ENCODE data around the gene HIP1R. TPM values are rescaled to one million over a fixed set of nuclear protein-coding genes. Genes with fewer than 3 reads are reported as not detected.

Gene HIP1R
- total and polyA plus RNA-seq, 2 of the 13 experiments (the other 11 are each of a cell fraction or from before 2014, with no cell fraction given), result 18.4 to 25.5 TPM

DNA sequence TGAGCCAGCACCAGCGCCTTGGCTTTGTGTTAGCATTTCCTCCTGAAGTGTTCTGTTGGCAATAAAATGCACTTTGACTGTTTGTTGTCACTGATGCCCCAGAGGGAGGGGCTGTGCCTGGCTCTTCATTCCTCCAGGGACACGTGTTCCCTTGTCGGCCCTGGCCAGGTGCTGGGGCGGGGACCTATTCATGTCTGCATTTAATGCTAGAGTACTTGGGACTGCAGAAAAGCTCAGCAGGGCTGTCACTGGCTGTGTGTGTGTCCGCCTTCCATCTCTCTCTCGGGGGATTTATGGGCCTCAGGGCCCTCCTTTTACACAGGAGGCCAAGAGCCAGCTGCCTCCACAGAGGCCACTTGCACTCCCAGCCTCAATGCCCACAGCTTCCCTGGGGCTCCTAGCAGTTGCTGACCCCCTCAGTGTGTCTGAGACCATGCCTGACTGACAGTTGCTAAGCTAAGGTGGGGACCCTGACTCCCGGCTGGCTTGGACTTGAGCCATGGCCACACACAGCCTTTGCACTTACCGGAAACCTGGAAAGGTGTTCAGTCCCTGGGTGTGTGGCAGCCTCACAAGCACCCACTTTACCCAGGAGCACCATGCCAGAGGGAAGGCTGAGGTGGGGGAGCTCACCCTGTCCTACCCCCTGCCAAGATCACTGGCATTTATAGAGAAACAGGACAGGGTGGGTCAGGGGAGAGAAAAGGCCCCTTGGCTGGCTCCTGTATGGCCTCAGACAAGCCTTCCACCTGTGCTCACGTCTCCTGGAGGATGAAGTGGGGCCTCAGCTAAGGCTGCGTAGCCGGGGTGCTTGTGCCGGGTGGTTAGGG is 27.8 kb downstream of the HIP1R start (continued):
- no peak for TF ChIP-seq CCDC6 (CRISPR knock-in tag; IDR thresholded peaks at IDR 0.05)
- TF ChIP-seq, protein P1, sequence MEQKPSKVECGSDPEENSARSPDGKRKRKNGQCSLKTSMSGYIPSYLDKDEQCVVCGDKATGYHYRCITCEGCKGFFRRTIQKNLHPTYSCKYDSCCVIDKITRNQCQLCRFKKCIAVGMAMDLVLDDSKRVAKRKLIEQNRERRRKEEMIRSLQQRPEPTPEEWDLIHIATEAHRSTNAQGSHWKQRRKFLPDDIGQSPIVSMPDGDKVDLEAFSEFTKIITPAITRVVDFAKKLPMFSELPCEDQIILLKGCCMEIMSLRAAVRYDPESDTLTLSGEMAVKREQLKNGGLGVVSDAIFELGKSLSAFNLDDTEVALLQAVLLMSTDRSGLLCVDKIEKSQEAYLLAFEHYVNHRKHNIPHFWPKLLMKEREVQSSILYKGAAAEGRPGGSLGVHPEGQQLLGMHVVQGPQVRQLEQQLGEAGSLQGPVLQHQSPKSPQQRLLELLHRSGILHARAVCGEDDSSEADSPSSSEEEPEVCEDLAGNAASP (CRISPR knock-in tag; IDR thresholded peaks at IDR 0.05; ENCODE audit: borderline replicate concordance), result no peak
- TF ChIP-seq ZNF709 (CRISPR knock-in tag; IDR thresholded peaks at IDR 0.05), result no peak
- TF ChIP-seq ZNF468 (CRISPR knock-in tag; IDR thresholded peaks at IDR 0.05), result no peak
- TF ChIP-seq, protein P2, sequence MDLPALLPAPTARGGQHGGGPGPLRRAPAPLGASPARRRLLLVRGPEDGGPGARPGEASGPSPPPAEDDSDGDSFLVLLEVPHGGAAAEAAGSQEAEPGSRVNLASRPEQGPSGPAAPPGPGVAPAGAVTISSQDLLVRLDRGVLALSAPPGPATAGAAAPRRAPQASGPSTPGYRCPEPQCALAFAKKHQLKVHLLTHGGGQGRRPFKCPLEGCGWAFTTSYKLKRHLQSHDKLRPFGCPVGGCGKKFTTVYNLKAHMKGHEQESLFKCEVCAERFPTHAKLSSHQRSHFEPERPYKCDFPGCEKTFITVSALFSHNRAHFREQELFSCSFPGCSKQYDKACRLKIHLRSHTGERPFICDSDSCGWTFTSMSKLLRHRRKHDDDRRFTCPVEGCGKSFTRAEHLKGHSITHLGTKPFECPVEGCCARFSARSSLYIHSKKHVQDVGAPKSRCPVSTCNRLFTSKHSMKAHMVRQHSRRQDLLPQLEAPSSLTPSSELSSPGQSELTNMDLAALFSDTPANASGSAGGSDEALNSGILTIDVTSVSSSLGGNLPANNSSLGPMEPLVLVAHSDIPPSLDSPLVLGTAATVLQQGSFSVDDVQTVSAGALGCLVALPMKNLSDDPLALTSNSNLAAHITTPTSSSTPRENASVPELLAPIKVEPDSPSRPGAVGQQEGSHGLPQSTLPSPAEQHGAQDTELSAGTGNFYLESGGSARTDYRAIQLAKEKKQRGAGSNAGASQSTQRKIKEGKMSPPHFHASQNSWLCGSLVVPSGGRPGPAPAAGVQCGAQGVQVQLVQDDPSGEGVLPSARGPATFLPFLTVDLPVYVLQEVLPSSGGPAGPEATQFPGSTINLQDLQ (CRISPR knock-in tag; IDR thresholded peaks at IDR 0.05), result no peak
- no peak for TF ChIP-seq ZNF292 (CRISPR knock-in tag; IDR thresholded peaks at IDR 0.05; ENCODE audit: borderline replicate concordance, low read depth)
- no peak for TF ChIP-seq ELF1 (CRISPR knock-in tag; IDR thresholded peaks at IDR 0.05)
- no peak for TF ChIP-seq ZFP36L1 (CRISPR knock-in tag; IDR thresholded peaks at IDR 0.05)
- TF ChIP-seq, protein P3, sequence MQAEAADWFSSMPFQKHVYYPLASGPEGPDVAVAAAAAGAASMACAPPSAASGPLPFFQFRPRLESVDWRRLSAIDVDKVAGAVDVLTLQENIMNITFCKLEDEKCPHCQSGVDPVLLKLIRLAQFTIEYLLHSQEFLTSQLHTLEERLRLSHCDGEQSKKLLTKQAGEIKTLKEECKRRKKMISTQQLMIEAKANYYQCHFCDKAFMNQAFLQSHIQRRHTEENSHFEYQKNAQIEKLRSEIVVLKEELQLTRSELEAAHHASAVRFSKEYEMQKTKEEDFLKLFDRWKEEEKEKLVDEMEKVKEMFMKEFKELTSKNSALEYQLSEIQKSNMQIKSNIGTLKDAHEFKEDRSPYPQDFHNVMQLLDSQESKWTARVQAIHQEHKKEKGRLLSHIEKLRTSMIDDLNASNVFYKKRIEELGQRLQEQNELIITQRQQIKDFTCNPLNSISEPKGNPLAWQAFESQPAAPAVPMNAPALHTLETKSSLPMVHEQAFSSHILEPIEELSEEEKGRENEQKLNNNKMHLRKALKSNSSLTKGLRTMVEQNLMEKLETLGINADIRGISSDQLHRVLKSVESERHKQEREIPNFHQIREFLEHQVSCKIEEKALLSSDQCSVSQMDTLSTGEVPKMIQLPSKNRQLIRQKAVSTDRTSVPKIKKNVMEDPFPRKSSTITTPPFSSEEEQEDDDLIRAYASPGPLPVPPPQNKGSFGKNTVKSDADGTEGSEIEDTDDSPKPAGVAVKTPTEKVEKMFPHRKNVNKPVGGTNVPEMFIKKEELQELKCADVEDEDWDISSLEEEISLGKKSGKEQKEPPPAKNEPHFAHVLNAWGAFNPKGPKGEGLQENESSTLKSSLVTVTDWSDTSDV (CRISPR knock-in tag; IDR thresholded peaks at IDR 0.05), result no peak
- TF ChIP-seq, protein P4, sequence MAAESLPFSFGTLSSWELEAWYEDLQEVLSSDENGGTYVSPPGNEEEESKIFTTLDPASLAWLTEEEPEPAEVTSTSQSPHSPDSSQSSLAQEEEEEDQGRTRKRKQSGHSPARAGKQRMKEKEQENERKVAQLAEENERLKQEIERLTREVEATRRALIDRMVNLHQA (CRISPR knock-in tag; IDR thresholded peaks at IDR 0.05), result no peak
- TF ChIP-seq NCOA5 (CRISPR knock-in tag; IDR thresholded peaks at IDR 0.05), result no peak
- TF ChIP-seq SOX6 (IDR thresholded peaks at IDR 0.05), result no peak
- TF ChIP-seq SOX6 (CRISPR knock-in tag; IDR thresholded peaks at IDR 0.05), result no peak
- TF ChIP-seq, protein P5, sequence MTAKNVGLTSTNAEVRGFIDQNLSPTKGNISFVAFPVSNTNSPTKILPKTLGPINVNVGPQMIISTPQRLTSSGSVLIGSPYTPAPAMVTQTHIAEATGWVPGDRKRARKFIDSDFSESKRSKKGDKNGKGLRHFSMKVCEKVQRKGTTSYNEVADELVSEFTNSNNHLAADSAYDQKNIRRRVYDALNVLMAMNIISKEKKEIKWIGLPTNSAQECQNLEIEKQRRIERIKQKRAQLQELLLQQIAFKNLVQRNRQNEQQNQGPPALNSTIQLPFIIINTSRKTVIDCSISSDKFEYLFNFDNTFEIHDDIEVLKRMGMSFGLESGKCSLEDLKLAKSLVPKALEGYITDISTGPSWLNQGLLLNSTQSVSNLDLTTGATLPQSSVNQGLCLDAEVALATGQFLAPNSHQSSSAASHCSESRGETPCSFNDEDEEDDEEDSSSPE (CRISPR knock-in tag; IDR thresholded peaks at IDR 0.05), result no peak
- TF ChIP-seq, protein P6, sequence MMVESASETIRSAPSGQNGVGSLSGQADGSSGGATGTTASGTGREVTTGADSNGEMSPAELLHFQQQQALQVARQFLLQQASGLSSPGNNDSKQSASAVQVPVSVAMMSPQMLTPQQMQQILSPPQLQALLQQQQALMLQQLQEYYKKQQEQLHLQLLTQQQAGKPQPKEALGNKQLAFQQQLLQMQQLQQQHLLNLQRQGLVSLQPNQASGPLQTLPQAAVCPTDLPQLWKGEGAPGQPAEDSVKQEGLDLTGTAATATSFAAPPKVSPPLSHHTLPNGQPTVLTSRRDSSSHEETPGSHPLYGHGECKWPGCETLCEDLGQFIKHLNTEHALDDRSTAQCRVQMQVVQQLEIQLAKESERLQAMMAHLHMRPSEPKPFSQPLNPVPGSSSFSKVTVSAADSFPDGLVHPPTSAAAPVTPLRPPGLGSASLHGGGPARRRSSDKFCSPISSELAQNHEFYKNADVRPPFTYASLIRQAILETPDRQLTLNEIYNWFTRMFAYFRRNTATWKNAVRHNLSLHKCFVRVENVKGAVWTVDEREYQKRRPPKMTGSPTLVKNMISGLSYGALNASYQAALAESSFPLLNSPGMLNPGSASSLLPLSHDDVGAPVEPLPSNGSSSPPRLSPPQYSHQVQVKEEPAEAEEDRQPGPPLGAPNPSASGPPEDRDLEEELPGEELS (CRISPR knock-in tag; IDR thresholded peaks at IDR 0.05), result peak; percentile 42; the same call in 1 of the 2 replicates
- TF ChIP-seq, protein P7, sequence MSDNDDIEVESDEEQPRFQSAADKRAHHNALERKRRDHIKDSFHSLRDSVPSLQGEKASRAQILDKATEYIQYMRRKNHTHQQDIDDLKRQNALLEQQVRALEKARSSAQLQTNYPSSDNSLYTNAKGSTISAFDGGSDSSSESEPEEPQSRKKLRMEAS (IDR thresholded peaks at IDR 0.05), result peak; percentile 73
- TF ChIP-seq PPARG (CRISPR knock-in tag; conservative IDR thresholded peaks at IDR 0.05), result 0 out of 2 replicates have a peak, but pooled peaks have one; percentile 16
- TF ChIP-seq ZFX (CRISPR knock-in tag; IDR thresholded peaks at IDR 0.05; ENCODE audit: low read depth), result peak; percentile 39; the same call in 1 of the 2 replicates

Measured in HepG2 (cell line).